Fibroblast of skin of scalp (primary cell): ENCODE measurements around the gene DUSP2.
A peak's percentile ranks its signal among the peaks of the same experiment; 100 is the strongest.
"Not testable (repeated sequence)": the region's sequence is repeated elsewhere in the genome, so short reads cannot be mapped to it uniquely, and the experiment has no call there.

Source experiments
- DNase-seq: peaks from one replicate; pipeline ENCODE4 v3.0.0-alpha.2; 2013

Gene DUSP2

DNA sequence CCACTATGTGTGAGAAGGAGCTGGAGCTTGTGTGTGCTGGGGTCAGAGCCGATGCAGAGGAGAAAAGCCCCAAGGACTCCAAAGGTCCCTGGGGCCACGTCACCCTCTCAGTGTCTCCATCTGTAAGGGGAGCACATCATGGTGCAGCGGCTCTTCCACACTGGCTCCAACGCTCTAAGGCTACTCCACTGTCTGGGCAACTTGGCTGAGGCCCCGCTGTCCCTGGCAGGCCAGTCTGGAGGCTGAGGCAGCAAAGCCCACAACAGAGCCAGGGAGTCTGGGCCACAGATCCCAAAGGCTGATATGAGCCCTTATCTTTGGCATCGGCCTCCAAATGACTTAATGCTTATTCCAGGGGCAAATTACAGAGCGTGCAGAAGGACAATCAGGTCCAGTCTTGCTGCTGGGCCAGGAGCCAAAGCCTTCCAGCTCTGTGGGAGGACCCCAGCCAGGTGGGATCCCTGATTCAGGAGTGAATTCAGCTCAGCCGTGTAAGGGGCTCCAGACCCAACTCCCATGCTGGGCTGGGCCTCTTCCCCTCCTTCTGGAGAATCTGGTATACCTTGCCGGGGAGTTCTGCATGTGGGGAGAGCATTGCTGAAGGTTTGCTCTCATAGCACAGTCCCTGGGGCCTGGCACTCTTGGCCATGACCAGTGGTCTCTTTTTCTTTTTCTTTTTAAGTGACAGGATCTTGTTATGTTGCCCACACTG, 1.8 kb upstream of the DUSP2 start:
- no peak for DNase-seq

GRCh38 chr2:96146153-96146880, 1.1 kb upstream of the DUSP2 start:
- DNase-seq, result no peak

DNA sequence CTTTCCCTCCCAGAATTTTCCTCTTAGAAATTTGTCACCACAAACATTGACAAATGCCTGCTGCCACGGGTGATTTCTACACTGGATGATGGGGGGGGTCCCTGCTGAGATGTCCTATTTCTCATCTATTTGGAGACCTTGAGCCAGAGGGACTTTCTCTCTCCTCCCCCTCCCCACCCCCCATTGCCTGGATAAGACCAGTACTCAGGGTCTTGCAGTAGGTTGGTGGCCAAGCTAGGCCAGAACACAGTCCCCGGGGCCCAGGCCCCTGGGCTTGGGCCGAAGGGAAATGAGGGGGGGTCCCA, 560 bp upstream of the DUSP2 start:
- DNase-seq, result no peak

DNA sequence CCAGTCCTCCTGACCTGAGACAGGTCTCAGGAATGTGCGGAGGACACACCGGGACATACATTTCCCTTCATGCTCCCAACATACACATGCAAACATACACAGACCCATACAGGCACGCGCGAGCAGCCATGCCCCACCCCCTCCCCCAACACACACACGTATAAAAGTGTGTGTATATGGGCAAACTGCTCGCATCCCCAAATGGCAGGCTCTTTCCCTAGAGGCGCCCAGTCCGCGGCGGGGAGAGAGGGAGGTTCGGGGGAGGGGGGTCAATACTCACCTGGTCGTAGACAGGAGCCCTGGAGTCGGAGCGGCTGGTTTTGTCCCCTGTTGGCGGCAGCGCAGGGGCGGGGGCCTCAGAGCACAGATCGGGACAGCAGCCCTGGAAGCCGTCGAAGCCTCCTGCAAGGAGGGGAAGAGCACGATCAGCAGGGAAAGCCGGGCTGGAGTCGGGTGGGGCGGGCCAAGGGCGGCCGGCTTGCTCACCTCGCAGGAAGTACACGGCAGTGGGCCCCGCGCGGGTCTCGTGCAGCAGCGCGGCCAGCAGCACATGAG, 682 bp downstream of the DUSP2 start:
- DNase-seq, result no peak

DNA sequence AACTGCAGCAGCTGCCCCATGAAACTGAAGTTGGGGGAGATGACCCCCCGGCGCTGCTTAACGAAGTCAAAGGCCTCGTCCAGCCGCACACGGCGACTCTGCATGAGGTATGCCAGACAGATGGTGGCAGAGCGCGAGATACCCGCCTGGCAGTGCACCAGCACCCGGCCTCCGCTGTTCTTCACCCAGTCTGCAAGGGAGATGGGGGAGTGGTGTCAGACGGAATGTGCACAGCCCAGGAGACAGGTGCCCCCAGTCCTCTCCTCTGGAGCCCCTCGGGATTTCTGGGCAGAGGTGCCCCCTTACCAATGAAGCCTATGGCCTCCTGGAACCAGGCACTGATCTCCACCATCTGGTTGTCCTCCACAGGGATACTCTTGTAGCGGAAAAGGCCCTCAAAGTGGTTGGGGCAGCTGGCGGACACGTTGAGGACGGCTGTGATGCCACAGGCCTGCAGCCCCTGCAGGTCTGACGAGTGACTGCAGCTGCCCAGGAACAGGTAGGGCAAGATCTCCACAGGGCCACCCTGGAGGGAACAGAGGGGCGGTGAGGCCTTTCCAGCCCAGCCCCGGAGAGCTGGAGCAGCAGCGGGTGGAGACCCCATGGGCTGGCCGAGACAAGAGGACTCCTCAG, 1.3 kb downstream of the DUSP2 start:
- DNase-seq, result no peak

GRCh38 chr2:96143231-96143847, 1.9 kb downstream of the DUSP2 start:
- no peak for DNase-seq

- DNase-seq, result no peak
These were observed 2.8 kb downstream of the DUSP2 start for GRCh38 chr2:96142217-96143113.

GRCh38 chr2:96141624-96141967, 3.6 kb downstream of the DUSP2 start:
- not testable (repeated sequence) for DNase-seq

DNA sequence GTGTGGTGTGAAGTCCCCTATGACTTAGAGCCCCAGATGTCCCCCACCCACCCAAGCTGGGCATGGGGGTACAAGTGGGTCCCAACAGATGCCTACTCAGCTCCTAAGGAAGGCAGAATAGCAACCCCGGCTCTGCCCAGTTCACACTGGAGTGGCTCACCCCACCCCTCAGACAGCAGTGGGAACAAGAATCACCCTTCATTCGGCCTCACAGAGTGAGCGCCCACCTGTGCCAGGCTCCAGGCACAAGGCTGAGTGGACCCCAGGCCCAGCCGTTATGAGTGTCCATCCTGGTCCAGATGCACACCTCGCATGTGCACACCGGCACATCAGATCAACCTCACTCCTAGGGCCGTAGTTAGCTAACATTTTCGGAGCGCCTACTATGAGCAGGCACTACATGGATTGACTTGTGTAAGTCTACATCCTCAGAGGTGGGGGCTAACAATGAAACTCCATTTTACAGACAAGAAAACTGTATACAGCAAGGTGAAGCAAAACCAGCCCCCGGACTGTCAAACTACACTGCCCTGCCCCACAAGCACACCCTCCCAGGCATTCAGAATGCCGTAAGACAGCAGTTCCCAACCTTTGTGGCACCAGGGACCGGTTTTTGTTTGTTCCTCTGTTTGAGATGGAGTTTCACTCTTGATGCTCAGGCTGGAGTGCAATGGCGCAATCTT, 4.2 kb downstream of the DUSP2 start:
- no peak for DNase-seq

DNA sequence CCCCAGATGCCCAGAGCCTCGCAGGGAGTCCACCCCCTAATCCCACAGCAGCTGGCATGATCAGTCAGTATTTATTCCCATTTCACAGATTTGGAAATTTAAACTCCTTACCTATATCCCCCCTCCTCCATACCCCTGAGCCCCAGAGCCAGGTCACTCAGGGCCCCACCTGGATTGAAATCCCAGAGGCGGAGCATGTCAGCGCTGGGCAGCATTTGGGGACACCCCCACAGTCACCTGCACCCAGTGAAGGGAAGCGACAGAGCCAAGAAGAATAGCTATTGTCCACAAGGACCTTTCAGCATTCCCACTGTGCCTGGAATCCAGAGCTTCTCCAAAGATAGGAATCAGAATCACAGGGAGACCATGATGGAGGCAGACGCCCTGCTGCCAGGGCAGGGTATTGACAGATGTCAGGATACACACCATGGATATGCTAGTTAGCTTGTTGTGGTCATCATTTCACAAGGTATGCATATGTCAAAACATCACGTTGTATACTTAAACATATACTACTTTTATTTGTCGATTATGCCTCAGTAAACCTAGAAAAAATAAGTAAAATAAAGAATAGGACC, 6.0 kb downstream of the DUSP2 start:
- no peak for DNase-seq

- peak; percentile 37 for DNase-seq
These were observed 6.8 kb downstream of the DUSP2 start, which contains the start of gene ASTL for GRCh38 chr2:96138179-96139145. TSS of gene ASTL (minus strand) at chr2:96138502. CDS start at chr2:96138436, 66 bp downstream.

GRCh38 chr2:96137321-96138178, 7.7 kb downstream of the DUSP2 start:
- no peak for DNase-seq

- no peak for DNase-seq
These were observed 9.0 kb downstream of the DUSP2 start for GRCh38 chr2:96136129-96136720.

DNA sequence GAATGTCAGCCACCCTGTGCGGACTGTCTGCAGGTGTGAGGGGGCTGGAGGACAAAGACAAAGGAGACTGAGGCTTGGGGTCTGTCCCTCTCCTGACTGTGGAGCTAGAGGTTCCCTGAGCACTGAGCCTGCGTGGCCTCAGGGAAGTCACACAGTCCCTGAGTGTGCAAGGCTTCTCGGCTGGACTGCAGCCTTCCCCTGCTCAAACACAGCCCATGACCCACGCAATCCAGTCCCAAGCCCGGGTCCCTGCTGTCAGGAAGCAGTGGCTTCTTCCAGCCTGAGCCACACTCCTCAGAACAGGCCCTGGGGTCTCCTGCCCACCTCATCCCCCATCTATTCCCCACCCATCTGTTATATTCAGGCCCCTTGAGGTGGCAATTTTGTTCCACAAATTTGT, 9.6 kb downstream of the DUSP2 start:
- DNase-seq, result no peak

GRCh38 chr2:96135171-96135570, 10.1 kb downstream of the DUSP2 start:
- no peak for DNase-seq

- DNase-seq, result no peak
These were observed 10.8 kb downstream of the DUSP2 start for GRCh38 chr2:96134421-96134820.

DNA sequence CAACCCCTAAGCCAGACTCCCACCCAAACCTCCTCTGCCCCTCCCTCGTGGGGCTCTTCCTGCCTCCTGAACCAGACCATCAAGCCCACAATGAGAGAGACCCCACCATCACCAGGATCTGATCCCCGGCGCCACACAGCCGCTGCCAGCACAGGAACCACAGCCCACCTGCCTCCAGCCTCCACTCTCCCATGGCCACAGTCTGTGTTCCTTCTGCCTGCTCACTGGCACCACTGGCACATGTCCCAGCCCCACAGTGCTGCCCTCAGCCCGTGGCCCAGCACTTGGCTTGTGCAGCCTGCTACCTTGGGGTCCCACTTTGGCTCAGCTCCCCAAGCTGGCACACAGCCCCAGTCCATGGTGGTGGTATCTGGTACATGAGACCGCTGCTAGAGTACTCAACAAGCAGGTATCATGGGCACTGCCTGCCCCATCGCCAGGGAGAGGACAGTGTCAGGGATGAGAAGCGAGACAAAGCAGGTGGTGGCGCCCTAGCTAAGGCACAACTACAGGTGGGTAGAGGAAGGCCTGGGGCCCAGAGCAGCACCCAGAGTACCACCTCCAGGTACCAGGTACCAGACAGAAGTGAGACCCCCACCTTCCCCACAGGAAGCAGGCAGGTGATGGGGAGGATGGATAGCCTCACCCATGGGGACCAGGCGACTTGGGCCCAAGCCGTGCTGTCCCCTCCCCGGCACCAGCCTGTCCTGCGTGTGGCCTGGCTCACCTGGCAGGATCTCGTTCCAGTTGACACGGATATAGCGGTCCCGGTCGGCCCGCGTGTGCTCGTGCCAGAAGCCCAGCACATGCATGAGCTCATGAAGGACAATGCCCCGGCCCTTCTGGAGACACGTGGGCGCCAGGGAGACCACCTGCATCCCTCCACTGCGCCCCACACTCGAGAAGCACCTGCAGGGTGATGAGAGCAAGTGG, 13.2 kb downstream of the DUSP2 start:
- no peak for DNase-seq
